Measurements from ENCODE around the gene EMILIN2. TPM values are rescaled to one million over a fixed set of nuclear protein-coding genes. Genes with fewer than 3 reads are reported as not detected.

EMILIN2 gene
- total and polyA plus RNA-seq, 2 donors (not counting 3 experiments of a cell fraction or from before 2014, with no cell fraction given) = 9.4 to 13.4 TPM

DNA sequence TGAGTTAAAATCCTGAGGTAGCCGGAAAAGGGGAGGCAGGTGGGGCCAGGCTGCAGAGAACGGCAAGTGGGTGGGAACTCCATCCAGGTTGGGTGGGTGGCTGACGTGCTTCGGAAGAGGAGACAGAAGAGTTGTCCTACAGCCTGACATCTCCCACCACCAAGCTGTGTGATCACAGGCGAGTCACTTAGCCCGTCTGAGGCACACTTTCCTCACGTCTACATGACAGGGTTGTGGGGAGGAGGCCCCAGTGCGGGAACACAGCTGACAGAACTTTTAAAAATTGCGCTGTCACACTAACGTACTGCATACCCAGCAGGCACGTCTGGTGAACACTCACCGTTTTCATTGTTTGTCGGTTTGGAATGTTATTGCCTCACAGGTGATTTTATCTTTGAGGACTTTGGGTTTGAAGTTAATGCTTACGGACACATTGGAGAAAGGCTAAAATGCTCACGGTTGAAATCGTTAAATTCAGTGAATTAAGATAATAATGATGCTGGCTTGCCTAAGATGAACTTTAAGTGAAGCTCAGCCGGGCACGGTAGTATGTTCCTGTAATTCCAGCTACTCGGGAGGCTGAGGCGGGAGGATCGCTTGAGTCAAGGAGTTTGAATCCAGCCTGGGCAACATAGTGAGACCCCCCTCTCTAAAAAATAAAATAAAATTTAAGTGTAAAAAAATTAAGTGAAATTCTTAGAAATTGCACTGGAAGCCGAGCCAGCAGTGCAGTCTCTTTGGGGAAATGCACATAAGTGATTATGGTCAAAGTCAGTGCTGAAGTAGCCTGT, 8.9 kb downstream of the EMILIN2 start:
- FAIRE-seq (no peak), DNase-seq (ENCODE audit: low read depth, low spot score) (no peak)
- no peak overlapping the region for H3K27ac ChIP-seq (ENCODE audit: insufficient read depth, low read depth, low read length)
- no peaks in the 10 kb centered on the region for H3K4me1 ChIP-seq (ENCODE audit: control insufficient read depth, extremely low read depth, insufficient read depth, low read length)
- intact Hi-C loops (cut with micrococcal nuclease) (no loop called here), dilution Hi-C loops (cut with MboI; ENCODE audit: extremely low pct_ligation_motif_present, low sequenced_read_pairs) (no loop called here)
- BruUV-seq (replicated peaks) = no TSS peak
- ChIA-PET CTCF (no interaction called here), POLR2A (no interaction called here)
- no peak overlapping the region for H3K4me2 ChIP-seq (ENCODE audit: insufficient read depth, low read length)
- no peaks in the 10 kb centered on the region for H4K20me1 ChIP-seq (replicated peaks; ENCODE audit: control insufficient read depth, extremely low read depth, insufficient read depth, low read length)
- H2AFZ ChIP-seq (ENCODE audit: low read depth, low read length) = no peak overlapping the region
- H3K27me3 ChIP-seq (ENCODE audit: control insufficient read depth in 2 of 2, insufficient read depth in 2 of 2, low read length in 2 of 2) = peaks cover 18 to 39% of the 10 kb centered on the region in 2 experiments
- H3K36me3 ChIP-seq (ENCODE audit: control insufficient read depth in 2 of 2, extremely low read depth in 1 of 2, insufficient read depth in 2 of 2, low read length in 2 of 2) = no peaks in the 10 kb centered on the region
- no peak for TF ChIP-seq MYC (IDR thresholded peaks at IDR 0.05; ENCODE audit: low read depth, low read length)
- TF ChIP-seq EZH2 (IDR thresholded peaks at IDR 0.05; ENCODE audit: borderline replicate concordance, low read depth, low read length, severe bottlenecking) = no peak
- no peak for TF ChIP-seq POLR2A (IDR thresholded peaks at IDR 0.05; ENCODE audit: low read depth, low read length)
- TF ChIP-seq, protein P1, sequence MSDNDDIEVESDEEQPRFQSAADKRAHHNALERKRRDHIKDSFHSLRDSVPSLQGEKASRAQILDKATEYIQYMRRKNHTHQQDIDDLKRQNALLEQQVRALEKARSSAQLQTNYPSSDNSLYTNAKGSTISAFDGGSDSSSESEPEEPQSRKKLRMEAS (IDR thresholded peaks at IDR 0.05; ENCODE audit: insufficient read depth, insufficient read length) = no peak
- no peak for TF ChIP-seq JUN (IDR thresholded peaks at IDR 0.05; ENCODE audit: borderline replicate concordance, insufficient read depth, insufficient read length, low read depth)
- no peak for TF ChIP-seq FOS (IDR thresholded peaks at IDR 0.05; ENCODE audit: borderline replicate concordance, insufficient read depth, low read length)
- no peak for TF ChIP-seq POLR2AphosphoS5 (IDR thresholded peaks at IDR 0.05; ENCODE audit: insufficient read depth, low read depth, low read length)
- TF ChIP-seq GATA2 (IDR thresholded peaks at IDR 0.05; ENCODE audit: insufficient read depth, insufficient read length, low read depth, low read length) = no peak
- TF ChIP-seq, protein P2, sequence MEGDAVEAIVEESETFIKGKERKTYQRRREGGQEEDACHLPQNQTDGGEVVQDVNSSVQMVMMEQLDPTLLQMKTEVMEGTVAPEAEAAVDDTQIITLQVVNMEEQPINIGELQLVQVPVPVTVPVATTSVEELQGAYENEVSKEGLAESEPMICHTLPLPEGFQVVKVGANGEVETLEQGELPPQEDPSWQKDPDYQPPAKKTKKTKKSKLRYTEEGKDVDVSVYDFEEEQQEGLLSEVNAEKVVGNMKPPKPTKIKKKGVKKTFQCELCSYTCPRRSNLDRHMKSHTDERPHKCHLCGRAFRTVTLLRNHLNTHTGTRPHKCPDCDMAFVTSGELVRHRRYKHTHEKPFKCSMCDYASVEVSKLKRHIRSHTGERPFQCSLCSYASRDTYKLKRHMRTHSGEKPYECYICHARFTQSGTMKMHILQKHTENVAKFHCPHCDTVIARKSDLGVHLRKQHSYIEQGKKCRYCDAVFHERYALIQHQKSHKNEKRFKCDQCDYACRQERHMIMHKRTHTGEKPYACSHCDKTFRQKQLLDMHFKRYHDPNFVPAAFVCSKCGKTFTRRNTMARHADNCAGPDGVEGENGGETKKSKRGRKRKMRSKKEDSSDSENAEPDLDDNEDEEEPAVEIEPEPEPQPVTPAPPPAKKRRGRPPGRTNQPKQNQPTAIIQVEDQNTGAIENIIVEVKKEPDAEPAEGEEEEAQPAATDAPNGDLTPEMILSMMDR (IDR thresholded peaks at IDR 0.05; ENCODE audit: extremely low read depth in 1 of 2, insufficient read depth in 1 of 2, low read depth in 1 of 2, low read length in 2 of 2) = no peak
- no peak overlapping the region for H3K9ac ChIP-seq (replicated peaks; ENCODE audit: extremely low read depth, insufficient read depth, low read length)
- H3K4me3 ChIP-seq (replicated peaks in 1 of 3; ENCODE audit: insufficient read depth in 1 of 3, low read depth in 1 of 3, low read length in 3 of 3) = no peak overlapping the region
- no peaks in the 10 kb centered on the region for H3K79me2 ChIP-seq (ENCODE audit: control insufficient read depth, insufficient read depth, low read length)
- H3K9me1 ChIP-seq (replicated peaks; ENCODE audit: control insufficient read depth, extremely low read depth, insufficient read depth, low read length) = no peaks in the 10 kb centered on the region
- H3K9me3 ChIP-seq (replicated peaks; ENCODE audit: control insufficient read depth, insufficient read depth, low read length) = no peaks in the 10 kb centered on the region
